DND-41 (cell line): ENCODE results near the gene FBXW5.

ENCODE experiments used
- CTCF ChIP-seq: IDR thresholded peaks from 2 replicates; pipeline ENCODE4 v1.5.1; 2012; ENCODE audit warnings: borderline replicate concordance, low read length, moderate library complexity, mild to moderate bottlenecking; ENCODE audit not compliant: poor library complexity, severe bottlenecking; ENCODE audit errors: extremely low read depth
- EZH2 ChIP-seq: IDR thresholded peaks from 3 replicates; pipeline ENCODE4 v1.6.1; 2012; ENCODE audit warnings: borderline replicate concordance, low read depth, mild to moderate bottlenecking, moderate library complexity, low read length, inconsistent platforms; ENCODE audit not compliant: severe bottlenecking

GRCh38 chr9:136964171-136964689 lies 19.7 kb upstream of the FBXW5 start:
- TF ChIP-seq EZH2 (no peak), CTCF (no peak)
